IMR-90 (cell line): Measurements from ENCODE around the gene EIF2B4. TPM values are rescaled to one million over a fixed set of nuclear protein-coding genes. Genes with fewer than 3 reads are reported as not detected.

Source experiments
- CHD1 ChIP-seq: IDR thresholded peaks from 2 replicates; pipeline ENCODE4 v1.6.1; 2012; ENCODE audit warnings: low read depth, low read length, improper control_type of control experiment
- FOS ChIP-seq: fragments of 150-350 bp; IDR thresholded peaks from 2 replicates; pipeline ENCODE4 v1.6.1; 2016; ENCODE audit warnings: low read depth, low read length
- MXI1 ChIP-seq: IDR thresholded peaks from 2 replicates; pipeline ENCODE4 v1.6.1; 2012; ENCODE audit warnings: low read depth, mild to moderate bottlenecking, low read length, moderate library complexity, borderline replicate concordance
- RAD21 ChIP-seq: IDR thresholded peaks from 2 replicates; pipeline ENCODE4 v1.6.1; 2012; ENCODE audit warnings: low read length, improper control_type of control experiment
- RCOR1 ChIP-seq: IDR thresholded peaks from 2 replicates; pipeline ENCODE4 v1.6.1; 2012; ENCODE audit warnings: mild to moderate bottlenecking, low read length, improper control_type of control experiment; ENCODE audit not compliant: insufficient replicate concordance
- RFX5 ChIP-seq: IDR thresholded peaks from 2 replicates; pipeline ENCODE4 v1.8.0; 2012; ENCODE audit warnings: low read depth, mild to moderate bottlenecking, low read length, moderate library complexity
- polyA plus RNA-seq, 3 experiments: library from polyadenylated mRNA; depleted of rRNA; stranded (reverse); fragments of >200 nt; gene quantifications; 2 replicates each; pipeline ENCODE4 v1.2.3, GENCODE V29; 2012; ENCODE audit warnings: low replicate concordance in 1 of 3
- total RNA-seq: library from RNA; depleted of rRNA; stranded (reverse); fragments of >200 nt; gene quantifications from 2 replicates; pipeline ENCODE4 v1.2.3, GENCODE V29; 2012
- TF ChIP-seq, protein P1 (sequence below): fragments of 150-350 bp; IDR thresholded peaks from 2 replicates; pipeline ENCODE4 v1.6.1; 2017; ENCODE audit warnings: mild to moderate bottlenecking, antibody characterized with exemption, low read length, low read depth

Gene EIF2B4
- total and polyA plus RNA-seq, 2 of the 4 experiments (the other 2 are of a cell fraction): 40.3 to 47.9 TPM

DNA sequence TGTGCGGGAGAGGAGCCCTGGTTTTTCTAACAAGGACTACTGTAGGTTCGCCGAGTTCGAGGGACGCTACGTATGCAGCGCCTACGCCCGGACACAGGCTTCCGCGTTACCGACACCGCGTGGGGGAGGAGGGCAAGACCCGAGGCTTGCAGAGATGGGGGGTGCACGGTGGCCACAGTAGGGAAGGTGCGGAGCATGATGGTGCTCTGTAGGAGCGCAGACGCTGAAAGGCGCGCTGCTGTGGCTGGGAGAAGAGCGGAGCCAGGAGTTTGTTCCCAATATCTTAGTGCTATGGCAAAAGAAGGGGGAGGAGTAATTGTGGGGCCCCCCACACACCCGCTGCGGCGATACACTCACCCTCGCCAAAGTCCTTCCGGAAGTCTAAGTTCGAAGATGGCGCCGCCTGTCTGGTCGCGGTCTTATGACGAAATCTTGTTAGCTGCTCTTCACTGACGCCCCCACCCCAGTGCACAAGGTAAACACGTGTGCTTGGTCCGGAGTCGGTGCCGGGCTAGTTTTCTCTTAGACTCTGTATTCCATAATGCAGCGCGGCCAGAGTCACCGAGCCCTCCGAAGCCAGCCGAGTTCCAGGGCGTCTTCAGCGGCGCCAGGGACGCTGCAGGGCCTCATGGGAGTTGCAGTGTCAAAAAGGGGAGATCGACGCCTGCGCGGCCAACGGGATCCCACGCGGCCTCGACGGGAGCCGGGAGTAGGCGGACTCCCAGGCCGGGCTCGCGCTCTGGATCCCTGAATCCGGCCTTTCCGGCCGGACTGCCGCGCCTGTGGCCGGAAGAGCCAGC is 13.6 kb downstream of the EIF2B4 start, which contains the start of gene GTF3C2 (continued):
- TF ChIP-seq, protein P1, sequence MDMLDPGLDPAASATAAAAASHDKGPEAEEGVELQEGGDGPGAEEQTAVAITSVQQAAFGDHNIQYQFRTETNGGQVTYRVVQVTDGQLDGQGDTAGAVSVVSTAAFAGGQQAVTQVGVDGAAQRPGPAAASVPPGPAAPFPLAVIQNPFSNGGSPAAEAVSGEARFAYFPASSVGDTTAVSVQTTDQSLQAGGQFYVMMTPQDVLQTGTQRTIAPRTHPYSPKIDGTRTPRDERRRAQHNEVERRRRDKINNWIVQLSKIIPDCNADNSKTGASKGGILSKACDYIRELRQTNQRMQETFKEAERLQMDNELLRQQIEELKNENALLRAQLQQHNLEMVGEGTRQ: peak; percentile 25; the same call in 1 of the 2 replicates
- TF ChIP-seq MXI1 (peak; percentile 94), RAD21 (no peak), FOS (no peak), RFX5 (no peak), CHD1 (no peak), RCOR1 (peak; percentile 12)
